GM06990 (cell line): ENCODE measurements around the gene DDX4.

Experiments used
- DNase-seq: peaks from one replicate; pipeline ENCODE4 v3.0.0-alpha.2; 2011; ENCODE audit not compliant: insufficient read length; ENCODE audit errors: extremely low read depth
- H3K27me3 ChIP-seq: replicated peaks from 2 replicates; pipeline ENCODE4 v1.6.0; 2011; ENCODE audit warnings: low read length; ENCODE audit not compliant: control insufficient read depth, insufficient read depth
- H3K36me3 ChIP-seq: 2 replicates; pipeline ENCODE4 v1.5.1; 2011; ENCODE audit warnings: low read length; ENCODE audit not compliant: control insufficient read depth, insufficient read depth
- H3K4me3 ChIP-seq: replicated peaks from 2 replicates; pipeline ENCODE4 v1.5.1; 2011; ENCODE audit warnings: low read depth, mild to moderate bottlenecking, control low read depth, low read length
- TF ChIP-seq, protein P1 (sequence below): IDR thresholded peaks from 2 replicates; pipeline ENCODE4 v1.5.1; 2011; ENCODE audit warnings: low read length, control low read depth, mild to moderate bottlenecking, inconsistent platforms; ENCODE audit not compliant: insufficient read depth, poor library complexity, severe bottlenecking

DDX4 gene

DNA sequence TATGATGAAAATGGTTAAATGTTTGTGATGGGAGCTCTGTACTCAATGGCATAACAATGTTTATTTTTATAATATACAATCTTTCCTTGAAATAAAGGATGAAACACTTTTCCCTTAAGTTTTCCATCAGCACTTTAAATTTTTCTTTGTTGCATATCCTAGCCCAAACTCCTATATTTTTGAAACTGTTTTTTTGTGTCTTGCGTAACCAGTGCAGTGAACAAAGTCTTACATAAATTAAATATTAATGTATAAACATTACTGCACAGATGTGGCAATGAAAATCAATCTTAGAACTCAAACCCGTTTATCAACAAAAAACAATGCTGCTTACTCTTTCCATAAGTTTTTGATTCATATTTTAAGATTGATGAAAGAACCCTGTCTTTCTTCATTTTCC, 79.2 kb downstream of the DDX4 start:
- TF ChIP-seq, protein P1, sequence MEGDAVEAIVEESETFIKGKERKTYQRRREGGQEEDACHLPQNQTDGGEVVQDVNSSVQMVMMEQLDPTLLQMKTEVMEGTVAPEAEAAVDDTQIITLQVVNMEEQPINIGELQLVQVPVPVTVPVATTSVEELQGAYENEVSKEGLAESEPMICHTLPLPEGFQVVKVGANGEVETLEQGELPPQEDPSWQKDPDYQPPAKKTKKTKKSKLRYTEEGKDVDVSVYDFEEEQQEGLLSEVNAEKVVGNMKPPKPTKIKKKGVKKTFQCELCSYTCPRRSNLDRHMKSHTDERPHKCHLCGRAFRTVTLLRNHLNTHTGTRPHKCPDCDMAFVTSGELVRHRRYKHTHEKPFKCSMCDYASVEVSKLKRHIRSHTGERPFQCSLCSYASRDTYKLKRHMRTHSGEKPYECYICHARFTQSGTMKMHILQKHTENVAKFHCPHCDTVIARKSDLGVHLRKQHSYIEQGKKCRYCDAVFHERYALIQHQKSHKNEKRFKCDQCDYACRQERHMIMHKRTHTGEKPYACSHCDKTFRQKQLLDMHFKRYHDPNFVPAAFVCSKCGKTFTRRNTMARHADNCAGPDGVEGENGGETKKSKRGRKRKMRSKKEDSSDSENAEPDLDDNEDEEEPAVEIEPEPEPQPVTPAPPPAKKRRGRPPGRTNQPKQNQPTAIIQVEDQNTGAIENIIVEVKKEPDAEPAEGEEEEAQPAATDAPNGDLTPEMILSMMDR: no peak
- no peak overlapping the region for H3K4me3 ChIP-seq
- H3K36me3 ChIP-seq: no peaks in the 10 kb centered on the region
- DNase-seq: no peak
- H3K27me3 ChIP-seq: no peaks in the 10 kb centered on the region

DNA sequence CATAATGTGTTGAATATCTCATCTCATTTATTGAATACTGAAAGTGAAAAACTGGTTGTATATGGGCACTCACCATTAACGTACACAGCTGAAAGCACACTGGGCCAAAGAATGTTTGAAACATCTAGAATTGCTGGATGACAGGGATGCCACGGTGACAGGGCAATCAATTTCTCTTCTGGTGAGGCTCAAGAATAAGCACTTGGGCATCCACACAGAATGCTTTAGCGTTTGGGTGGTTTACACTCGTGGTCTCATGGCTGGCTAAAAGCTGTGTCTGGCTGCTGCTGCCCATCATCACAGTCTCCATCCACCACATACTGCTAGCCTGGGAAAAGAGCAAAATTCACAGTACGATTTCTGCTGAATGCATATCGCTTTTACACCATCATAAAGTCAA, 82.6 kb downstream of the DDX4 start:
- DNase-seq: no peak
- TF ChIP-seq, protein P1: no peak

DNA sequence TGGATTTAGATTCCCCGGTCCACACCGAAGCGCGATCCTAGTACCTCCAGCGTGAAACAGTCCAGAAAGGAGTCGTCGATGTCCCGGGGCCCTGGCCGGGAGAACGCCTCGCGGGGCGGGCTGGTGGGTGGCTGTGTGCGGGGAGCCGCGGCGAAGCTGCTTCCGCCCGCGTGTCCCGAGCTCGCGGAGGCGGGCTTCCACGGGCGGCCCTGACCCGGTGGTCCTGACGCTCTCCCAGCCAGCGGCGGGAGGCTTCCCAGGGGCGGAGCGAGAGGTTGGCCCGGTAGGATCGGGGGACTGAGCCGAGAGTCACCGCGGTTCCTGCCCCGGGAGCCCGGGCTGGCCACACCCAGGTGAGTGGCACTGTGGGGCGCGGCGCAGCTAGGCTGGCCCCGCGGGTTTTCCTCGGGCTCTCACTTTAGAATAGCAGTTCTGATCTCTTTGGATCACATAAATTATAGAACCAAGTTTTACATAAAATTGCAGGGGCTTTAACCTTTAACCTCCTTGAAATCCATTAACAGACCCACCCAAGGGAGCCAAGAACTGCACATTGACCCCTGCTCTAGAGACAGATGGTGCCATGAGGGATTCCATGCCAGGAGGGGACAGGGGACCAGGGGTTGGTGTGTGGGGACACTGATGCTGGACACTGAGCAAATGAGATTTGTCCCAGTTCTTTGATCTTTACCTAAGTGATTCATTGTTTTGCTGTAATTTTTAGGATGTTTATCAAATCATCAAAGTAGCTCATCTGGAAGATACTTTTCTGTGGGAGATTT, 84.1 kb downstream of the DDX4 start:
- TF ChIP-seq, protein P1: no peak
- Histone ChIP-seq H3K4me3 (no peak overlapping the region), H3K27me3 (no peaks in the 10 kb centered on the region), H3K36me3 (no peaks in the 10 kb centered on the region)
- DNase-seq: no peak

More for the DNA sequence above, 82.6 kb downstream of the DDX4 start:
- Histone ChIP-seq H3K4me3 (no peak overlapping the region), H3K36me3 (no peaks in the 10 kb centered on the region), H3K27me3 (no peaks in the 10 kb centered on the region)

DNA sequence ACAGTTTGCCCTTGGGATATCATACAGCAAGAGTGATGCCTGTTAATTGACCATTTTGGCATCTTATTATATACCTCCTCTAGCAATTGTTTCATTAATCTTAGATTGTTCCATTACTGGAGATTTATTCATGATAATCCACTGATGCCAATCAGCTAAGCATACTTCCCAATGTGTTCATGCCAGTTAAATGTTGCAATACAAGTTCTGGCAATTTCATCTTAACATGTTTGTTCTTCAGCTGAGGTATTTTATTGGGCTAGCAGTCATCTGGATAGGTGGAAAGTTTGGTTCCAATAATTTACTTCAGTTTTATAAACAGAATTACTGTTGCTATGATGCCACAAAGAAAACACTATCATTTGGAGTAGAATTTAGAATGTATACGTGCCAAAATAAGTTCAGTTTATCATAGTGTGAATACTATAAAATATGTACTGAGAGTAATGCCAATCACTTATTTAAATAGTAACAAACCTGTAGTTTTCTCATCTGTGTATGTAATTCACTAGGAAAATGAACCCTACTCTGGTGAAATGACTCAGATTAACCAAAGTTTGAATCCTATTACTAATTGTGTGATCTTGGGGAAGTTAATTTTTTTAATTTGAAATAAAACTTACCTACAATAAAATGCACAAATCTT, 85.4 kb downstream of the DDX4 start:
- TF ChIP-seq, protein P1: no peak
- no peak overlapping the region for H3K4me3 ChIP-seq
- no peaks in the 10 kb centered on the region for H3K27me3 ChIP-seq
- DNase-seq: no peak
- H3K36me3 ChIP-seq: no peaks in the 10 kb centered on the region

DNA sequence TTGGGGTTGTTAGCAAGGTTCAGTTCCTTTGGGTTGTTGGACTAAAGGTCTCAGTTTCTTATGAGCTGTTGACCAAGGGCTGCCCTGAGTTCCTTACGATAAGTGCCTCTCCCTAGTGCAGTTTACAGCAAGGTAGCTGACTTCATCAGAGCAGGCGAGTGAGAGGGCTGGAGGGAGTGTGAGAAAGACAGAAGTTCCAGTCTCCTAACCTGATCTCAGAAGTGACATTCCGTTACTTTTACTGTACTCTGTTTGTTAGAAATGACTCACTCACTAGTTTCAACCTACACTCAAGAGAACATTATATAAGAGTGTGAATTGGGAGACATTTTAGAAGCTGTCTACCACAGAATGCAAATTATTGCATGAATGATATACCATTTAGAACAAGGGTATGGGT, 92.1 kb downstream of the DDX4 start:
- Histone ChIP-seq H3K36me3 (no peaks in the 10 kb centered on the region), H3K27me3 (no peaks in the 10 kb centered on the region), H3K4me3 (no peak overlapping the region)
- no peak for DNase-seq
- TF ChIP-seq, protein P1: no peak
